ENCODE data around the gene TES.

The TES gene

DNA sequence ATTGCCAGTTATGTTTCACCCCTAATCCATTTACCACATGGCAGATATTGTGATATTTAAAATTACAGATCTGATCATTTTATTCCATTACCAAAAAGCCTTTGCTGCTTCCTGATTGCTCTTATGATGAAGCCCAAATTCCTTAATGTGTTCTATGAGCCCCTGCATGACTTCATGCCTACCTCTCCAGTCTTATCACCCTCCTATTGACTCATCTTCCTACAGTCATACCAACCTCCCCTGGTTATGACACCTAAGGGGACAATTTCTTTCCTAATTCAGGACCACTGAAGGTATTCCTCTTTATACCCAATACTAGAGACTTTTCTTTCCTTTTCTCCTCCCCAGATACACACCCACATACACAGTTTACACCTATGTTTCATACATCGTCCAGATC lies 36.0 kb downstream of the TES start:
- DNase-seq (ENCODE audit: low spot score) = no peak

DNA sequence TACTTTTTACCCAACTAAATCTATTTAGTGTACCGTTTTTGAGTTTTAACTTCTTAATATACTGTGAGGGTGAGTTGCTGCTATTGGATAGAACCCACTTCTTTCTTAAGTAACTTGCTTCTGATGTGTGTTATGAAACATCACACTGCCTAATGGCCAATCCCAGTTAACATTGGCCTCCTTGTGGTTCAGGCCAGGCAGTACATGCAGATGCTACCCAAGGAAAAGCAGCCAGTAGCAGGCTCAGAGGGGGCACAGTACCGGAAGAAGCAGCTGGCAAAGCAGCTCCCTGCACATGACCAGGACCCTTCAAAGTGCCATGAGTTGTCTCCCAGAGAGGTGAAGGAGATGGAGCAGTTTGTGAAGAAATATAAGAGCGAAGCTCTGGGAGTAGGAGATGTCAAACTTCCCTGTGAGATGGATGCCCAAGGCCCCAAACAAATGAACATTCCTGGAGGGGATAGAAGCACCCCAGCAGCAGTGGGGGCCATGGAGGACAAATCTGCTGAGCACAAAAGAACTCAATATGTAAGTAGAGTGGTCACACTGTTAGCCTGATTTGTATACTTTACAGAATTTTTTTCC lies 39.7 kb downstream of the TES start:
- peak; percentile 56 for DNase-seq (ENCODE audit: low spot score)

GRCh38 chr7:116251675-116252074 lies 41.3 kb downstream of the TES start:
- no peak for DNase-seq (ENCODE audit: low spot score)

- DNase-seq (ENCODE audit: low spot score) = no peak
Observed at GRCh38 chr7:116252249-116252648, 41.9 kb downstream of the TES start.

- DNase-seq (ENCODE audit: low spot score) = no peak
Observed at GRCh38 chr7:116257156-116257555, 46.8 kb downstream of the TES start.

GRCh38 chr7:116258734-116259133 lies 48.4 kb downstream of the TES start:
- peak; percentile 36 for DNase-seq (ENCODE audit: low spot score)

GRCh38 chr7:116259156-116259870 lies 49.0 kb downstream of the TES start:
- DNase-seq (ENCODE audit: low spot score) = no peak

GRCh38 chr7:116259871-116260440 lies 49.6 kb downstream of the TES start:
- no peak for DNase-seq (ENCODE audit: low spot score)

DNA sequence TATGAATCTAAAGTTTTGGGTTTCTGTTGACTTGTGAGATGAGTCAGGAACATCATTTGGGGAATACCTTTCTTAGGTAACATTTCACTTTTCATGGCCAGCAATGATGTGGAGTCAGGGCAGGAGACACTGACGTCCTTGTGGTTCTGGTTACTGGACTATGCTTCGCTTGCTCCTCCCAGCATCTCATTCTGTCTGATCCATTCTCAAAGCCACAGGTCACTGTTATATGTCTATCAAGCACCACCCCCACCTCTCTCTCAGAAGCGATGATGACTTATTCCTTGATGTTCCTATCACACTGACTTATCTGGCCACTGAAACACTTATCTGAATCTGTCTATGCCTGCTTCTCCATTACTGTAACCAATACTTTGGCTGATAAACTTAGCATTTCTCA lies 51.6 kb downstream of the TES start:
- DNase-seq (ENCODE audit: low spot score) = no peak

DNA sequence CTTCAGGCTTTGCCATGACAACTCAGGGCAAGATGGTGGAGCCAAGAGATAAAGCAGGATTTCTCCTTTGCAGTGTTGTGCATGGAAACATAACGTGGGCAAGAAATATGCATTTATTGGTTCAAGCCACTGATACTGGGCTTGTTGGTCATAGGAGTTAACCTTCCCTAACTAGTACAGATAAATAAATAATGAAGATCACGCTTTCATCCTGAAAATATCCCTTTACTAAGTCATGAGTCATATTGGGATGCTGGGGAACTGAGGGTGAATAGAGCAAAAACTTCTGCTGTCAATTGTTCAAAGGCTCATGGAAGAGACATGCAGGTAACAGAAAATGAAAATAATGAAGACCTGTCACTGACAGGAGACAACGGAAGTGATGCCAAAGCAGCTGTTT lies 55.5 kb downstream of the TES start:
- DNase-seq (ENCODE audit: low spot score) = no peak

DNA sequence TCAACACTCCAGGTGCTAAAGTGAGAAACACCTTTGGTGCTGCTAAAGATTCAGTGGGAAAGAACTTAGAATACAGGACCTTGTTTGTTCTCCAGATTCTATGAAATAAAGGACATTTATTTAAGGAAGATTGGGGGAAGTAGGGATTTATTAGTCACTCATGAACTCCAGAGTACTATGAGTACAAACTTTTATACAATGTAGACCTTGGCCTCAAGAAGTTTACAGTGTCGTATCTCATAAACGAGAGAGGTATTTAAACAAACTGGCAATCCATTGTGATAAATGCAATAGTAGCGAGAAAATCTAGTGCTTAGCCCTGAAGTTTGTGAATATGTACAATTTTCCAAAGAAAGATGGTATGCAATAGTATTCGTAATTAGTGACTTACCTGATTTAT lies 59.1 kb downstream of the TES start:
- no peak for DNase-seq (ENCODE audit: low spot score)

DNA sequence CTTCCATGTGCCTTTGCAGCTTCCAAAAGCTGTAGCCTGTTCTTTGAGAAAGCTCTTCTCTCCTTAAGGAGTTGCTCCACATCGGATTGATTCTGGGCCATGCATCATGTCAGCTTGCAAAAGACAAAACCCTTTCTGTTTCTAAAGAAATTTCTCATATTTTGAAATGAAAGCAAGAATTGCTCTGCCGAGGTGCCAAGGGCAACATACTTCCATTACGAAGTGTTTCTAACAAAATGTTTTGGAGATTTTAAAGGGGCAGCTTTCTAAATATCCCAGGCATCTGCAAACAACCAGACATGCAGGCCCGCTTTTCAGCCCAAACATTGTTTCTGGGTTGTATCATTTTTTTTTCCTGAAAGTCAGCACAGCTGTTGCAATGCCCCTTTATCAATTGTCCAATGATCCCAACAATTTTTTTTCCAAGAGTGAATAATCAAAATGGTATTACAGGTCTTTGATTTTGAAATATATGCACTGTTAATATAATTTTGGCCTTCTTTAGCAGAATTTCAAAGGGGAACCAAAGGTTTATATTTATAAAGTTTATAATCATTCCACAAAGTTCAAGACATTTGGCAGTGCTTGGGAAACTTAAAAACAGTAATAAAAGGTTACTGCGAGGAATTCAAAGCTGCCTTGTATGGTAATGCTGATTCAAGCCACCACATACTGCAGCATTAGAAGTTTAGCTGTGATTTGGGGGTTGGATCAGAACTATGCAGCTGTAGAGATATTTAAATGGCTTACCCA lies 61.0 kb downstream of the TES start:
- no peak for DNase-seq (ENCODE audit: low spot score)

- no peak for DNase-seq (ENCODE audit: low spot score)
Observed at GRCh38 chr7:116271963-116272886, 61.9 kb downstream of the TES start.

DNA sequence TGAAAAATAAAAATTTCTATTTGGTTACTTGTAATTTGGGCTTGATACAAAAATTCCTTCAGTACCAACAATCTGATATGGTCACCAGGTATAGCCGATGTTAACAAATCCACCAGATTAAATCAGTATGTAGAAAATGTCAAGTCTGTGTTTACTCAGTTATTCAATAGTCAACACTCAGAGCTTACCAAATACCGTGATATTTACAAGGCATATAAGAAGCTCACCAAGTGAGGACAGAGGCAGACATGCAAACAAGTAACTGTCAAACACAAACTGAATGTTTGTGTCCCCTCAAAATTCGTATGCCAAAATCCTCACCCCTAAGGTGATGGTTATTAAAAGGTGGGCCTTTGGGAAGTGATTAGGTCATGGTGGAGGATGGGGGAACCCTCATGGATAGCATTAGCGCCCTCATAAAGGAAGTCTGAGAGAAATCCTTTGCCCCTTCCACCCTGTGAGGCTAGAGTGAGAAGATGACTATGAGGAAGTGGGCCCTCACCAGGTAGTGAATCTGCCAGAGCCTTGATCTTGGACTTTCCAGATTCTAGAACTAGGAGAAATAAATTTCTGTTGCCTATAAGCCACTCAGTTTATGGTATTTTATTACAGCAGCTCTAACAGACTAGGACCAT lies 63.1 kb downstream of the TES start:
- no peak for DNase-seq (ENCODE audit: low spot score)

DNA sequence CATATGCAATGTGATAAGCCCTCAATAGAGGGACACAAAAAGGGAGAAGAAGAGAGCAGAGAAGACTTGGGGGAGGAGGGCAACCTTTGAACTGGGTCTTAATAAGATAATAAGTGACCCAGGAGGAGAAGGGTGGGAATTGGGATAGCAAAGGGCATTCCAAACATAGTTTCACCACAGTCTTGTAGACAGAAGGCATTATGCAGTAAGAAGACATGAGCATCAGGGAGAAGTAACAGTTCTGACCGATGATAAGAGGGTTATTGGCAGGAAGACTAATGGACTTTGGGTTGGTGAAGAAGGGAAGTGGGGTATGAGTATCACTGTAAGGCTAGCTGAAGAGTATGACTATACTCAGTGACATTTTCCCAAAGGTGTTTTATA lies 63.6 kb downstream of the TES start:
- DNase-seq (ENCODE audit: low spot score) = no peak

DNA sequence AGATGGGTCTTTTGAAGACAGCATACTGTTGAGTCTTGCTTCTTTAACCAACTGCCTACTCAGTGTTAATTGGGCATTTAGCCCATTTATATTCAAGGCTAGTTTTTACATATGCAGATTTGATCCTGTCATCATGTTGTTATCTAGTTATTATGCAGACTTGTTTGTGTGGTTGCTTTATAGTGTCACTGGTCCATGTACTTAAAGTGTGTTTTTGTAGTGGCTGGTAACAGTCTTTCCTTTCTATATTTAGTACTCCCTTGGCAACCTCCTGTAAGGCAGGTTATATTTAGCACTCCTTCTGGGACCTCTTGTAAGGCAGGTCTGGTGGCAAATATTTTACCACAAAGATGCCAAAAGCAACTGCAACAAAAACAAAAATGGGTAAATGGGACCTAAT lies 66.7 kb downstream of the TES start:
- DNase-seq (ENCODE audit: low spot score) = no peak

DNA sequence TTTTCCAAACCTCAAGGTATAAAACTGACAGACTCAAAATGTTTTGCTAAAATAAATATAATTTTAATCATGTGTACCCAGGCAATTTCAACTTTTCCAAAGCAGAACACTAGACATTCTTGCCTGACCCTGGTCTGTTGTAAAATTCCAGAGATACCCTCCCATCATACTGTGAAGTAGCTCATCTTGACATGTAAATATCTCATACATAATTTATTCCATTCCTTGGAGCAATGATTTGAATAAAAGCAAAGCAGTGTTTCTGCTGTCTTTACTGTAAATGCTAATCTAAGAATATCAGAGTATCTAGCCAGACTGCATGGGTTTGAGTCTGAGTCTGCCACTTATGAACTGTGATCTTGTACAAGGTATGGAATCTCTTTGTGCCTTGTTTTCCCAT lies 68.9 kb downstream of the TES start:
- DNase-seq (ENCODE audit: low spot score) = no peak

DNA sequence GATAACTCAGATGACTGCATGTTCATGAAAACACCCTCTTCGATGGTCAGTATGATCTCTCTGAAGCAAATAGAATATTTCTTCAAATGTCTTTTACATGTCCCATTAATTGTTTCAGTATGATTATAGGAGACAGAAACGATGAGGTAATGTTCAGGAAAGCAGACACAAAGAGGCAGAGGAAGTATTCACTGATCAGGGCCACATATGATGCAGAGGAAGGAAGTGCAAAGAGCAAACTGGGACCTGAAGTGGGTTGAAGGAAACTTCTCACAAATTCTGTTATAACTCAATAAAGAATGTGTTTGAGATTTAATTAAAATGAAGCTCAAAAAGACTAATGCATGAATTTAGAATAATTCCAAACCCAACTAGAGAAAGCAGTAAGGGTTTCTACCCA lies 70.5 kb downstream of the TES start:
- DNase-seq (ENCODE audit: low spot score) = no peak

GRCh38 chr7:116283595-116284204 lies 73.4 kb downstream of the TES start:
- no peak for DNase-seq (ENCODE audit: low spot score)

- DNase-seq (ENCODE audit: low spot score) = no peak
Observed at GRCh38 chr7:116284390-116284789, 74.1 kb downstream of the TES start.

DNA sequence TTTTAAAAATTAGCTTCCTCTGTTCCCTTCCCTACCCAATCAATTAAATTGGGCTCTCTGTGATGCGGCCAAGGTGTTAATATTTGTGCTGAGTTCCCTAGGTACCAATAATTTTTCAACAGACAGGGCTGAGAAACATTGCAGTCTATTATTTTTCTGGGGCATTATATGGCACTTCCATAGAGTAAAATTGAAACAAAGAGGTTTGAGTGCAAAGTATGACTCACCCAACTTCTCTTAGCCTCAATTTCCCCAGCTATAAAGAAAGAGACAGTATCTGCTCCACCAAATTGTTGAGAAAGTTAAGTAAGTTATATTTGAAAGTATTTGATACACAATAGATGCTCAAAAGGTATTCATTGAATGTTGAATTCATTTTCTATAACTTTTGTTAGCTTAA lies 74.9 kb downstream of the TES start:
- DNase-seq (ENCODE audit: low spot score) = no peak
